Erythroblast (primary cell): ENCODE measurements around the gene ZNRF3.

Experiments
- DNase-seq, 2 experiments: peaks; one replicate each; lab custom pipeline; 2025; lab: John Stamatoyannopoulos, UW
- GATA1 ChIP-seq: IDR thresholded peaks from 2 replicates; pipeline ENCODE4 v1.6.1; 2011; ENCODE audit warnings: low read depth, mild to moderate bottlenecking, control low read depth, low read length, moderate library complexity
- POLR2A ChIP-seq: IDR thresholded peaks from 2 replicates; pipeline ENCODE4 v1.6.1; 2011; ENCODE audit warnings: mild to moderate bottlenecking, low read length

ZNRF3 gene

GRCh38 chr22:29006346-29006745 is 123.0 kb downstream of the ZNRF3 start:
- TF ChIP-seq POLR2A, result no peak
- no peak for TF ChIP-seq GATA1
- no peak for DNase-seq

GRCh38 chr22:29009148-29009547 is 125.8 kb downstream of the ZNRF3 start:
- DNase-seq, result no peak
- TF ChIP-seq GATA1 (no peak), POLR2A (no peak)

GRCh38 chr22:29011240-29012100 is 128.1 kb downstream of the ZNRF3 start:
- DNase-seq, result no peak
- TF ChIP-seq GATA1 (no peak), POLR2A (no peak)

GRCh38 chr22:29012101-29012433 is 128.7 kb downstream of the ZNRF3 start:
- no peak for TF ChIP-seq GATA1
- TF ChIP-seq POLR2A, result no peak
- peak in 1 of 2 experiments; percentile 7 for DNase-seq

- DNase-seq, result no peak
- no peak for TF ChIP-seq GATA1
- no peak for TF ChIP-seq POLR2A
Measured at GRCh38 chr22:29012952-29013351, 129.6 kb downstream of the ZNRF3 start.

- DNase-seq, result no peak
Measured at GRCh38 chr22:29014293-29014692, 130.9 kb downstream of the ZNRF3 start.

GRCh38 chr22:29014773-29015172 is 131.4 kb downstream of the ZNRF3 start:
- no peak for DNase-seq
- TF ChIP-seq POLR2A (no peak), GATA1 (no peak)

More at GRCh38 chr22:29014293-29014692, 130.9 kb downstream of the ZNRF3 start:
- TF ChIP-seq POLR2A (no peak), GATA1 (no peak)

GRCh38 chr22:29016067-29016938 is 132.9 kb downstream of the ZNRF3 start:
- no peak for DNase-seq
- TF ChIP-seq GATA1 (no peak), POLR2A (no peak)

- DNase-seq, result no peak
- TF ChIP-seq GATA1 (no peak), POLR2A (no peak)
Measured at GRCh38 chr22:29018293-29019189, 135.2 kb downstream of the ZNRF3 start.

- no peak for DNase-seq
- TF ChIP-seq GATA1 (no peak), POLR2A (no peak)
Measured at GRCh38 chr22:29022101-29022817, 138.9 kb downstream of the ZNRF3 start.

- TF ChIP-seq GATA1 (no peak), POLR2A (no peak)
Measured at GRCh38 chr22:29023172-29023796, 139.9 kb downstream of the ZNRF3 start.

GRCh38 chr22:29026579-29026978 is 143.2 kb downstream of the ZNRF3 start:
- TF ChIP-seq POLR2A (no peak), GATA1 (no peak)
- DNase-seq, result no peak

More at GRCh38 chr22:29023172-29023796, 139.9 kb downstream of the ZNRF3 start:
- no peak for DNase-seq
